Thymus (tissue), 11 donors: Measurements from ENCODE around the gene CELF4. TPM values are rescaled to one million over a fixed set of nuclear protein-coding genes. Genes with fewer than 3 reads are reported as not detected.

Source experiments
- DNase-seq, 9 donors: peaks; one replicate each; pipeline ENCODE4 v3.0.0-alpha.2; 2013; ENCODE audit warnings: low spot score in 9 of 9, low read depth in 6 of 9, missing footprints in 1 of 9
- H3K27ac ChIP-seq, 2 donors: one replicate each; pipeline ENCODE4 v1.5.1; 2013; ENCODE audit warnings: control low read depth in 1 of 2, low read depth in 1 of 2, low read length in 1 of 2, mild to moderate bottlenecking in 1 of 2, moderate library complexity in 1 of 2
- H3K27me3 ChIP-seq, 2 donors: one replicate each; pipeline ENCODE4 v1.5.1; 2013; ENCODE audit warnings: low read length in 1 of 2; ENCODE audit not compliant: control insufficient read depth in 2 of 2, insufficient read depth in 1 of 2
- H3K36me3 ChIP-seq, 2 donors: one replicate each; pipeline ENCODE4 v1.5.1; 2013; ENCODE audit warnings: low read length in 1 of 2, mild to moderate bottlenecking in 1 of 2, moderate library complexity in 1 of 2; ENCODE audit not compliant: control insufficient read depth in 2 of 2, insufficient read depth in 2 of 2
- H3K4me1 ChIP-seq, 2 donors: one replicate each; pipeline ENCODE4 v1.5.1; 2013; ENCODE audit warnings: low read length in 2 of 2; ENCODE audit not compliant: control insufficient read depth in 2 of 2, insufficient read depth in 2 of 2
- H3K4me3 ChIP-seq, 2 donors: one replicate each; pipeline ENCODE4 v1.5.1; 2013; ENCODE audit warnings: low read length in 2 of 2, control low read depth in 1 of 2, mild to moderate bottlenecking in 1 of 2
- H3K9me3 ChIP-seq, 2 donors: one replicate each; pipeline ENCODE4 v1.5.1; 2013; ENCODE audit warnings: low read length in 1 of 2, mild to moderate bottlenecking in 1 of 2; ENCODE audit not compliant: control insufficient read depth in 2 of 2, insufficient read depth in 1 of 2
- WGBS: extraction: QIAGEN DNeasy Blood & Tissue Kit; methylation state at CpG from one replicate; pipeline ENCODE4 v1.1.7; 2013; 5-methylcytosine and 5-hydroxymethylcytosine counted together
- polyA plus RNA-seq: library from polyadenylated mRNA; stranded (reverse); fragments of 200-250 nt; gene quantifications from one replicate; pipeline ENCODE4 v1.2.3, GENCODE V29; 2013
- total RNA-seq: library from RNA; stranded (reverse); fragments of 120-200 nt; gene quantifications from one replicate; pipeline ENCODE4 v1.2.4, GENCODE V29; 2013
- donor health status: healthy.

Gene CELF4
- total and polyA plus RNA-seq, 2 donors: 0.05 to 0.39 TPM

DNA sequence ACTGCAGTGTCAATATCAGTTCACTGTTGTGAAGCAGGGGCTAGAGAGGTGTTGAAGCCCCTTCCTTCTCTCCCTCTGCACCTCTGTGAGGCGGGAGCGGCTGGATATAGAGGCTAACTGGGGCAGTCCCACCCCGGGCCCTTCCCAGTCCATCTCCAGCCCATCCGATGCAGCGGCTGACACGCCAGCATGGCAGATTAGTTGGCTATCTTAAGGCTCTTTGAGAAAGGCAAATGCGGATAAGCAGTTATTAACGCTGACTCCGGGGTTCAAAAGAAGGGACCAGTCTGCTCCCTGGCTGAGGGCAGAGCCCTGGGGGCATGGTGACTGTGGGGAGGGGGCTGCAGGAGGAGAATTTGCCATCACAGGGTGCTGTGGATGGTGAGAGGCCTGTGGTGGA lies 76.6 kb downstream of the CELF4 start:
- no peaks in the 10 kb centered on the region for H3K36me3 ChIP-seq
- H3K4me3 ChIP-seq: no peak overlapping the region
- no peak overlapping the region for H3K27ac ChIP-seq
- DNase-seq: no peak
- H3K9me3 ChIP-seq: no peaks in the 10 kb centered on the region
- H3K4me1 ChIP-seq: no peaks in the 10 kb centered on the region
- WGBS: 88% methylated on average over 9 of the region's 9 CpGs
- peaks cover 36 to 79% of the 10 kb centered on the region in 2 donors for H3K27me3 ChIP-seq

DNA sequence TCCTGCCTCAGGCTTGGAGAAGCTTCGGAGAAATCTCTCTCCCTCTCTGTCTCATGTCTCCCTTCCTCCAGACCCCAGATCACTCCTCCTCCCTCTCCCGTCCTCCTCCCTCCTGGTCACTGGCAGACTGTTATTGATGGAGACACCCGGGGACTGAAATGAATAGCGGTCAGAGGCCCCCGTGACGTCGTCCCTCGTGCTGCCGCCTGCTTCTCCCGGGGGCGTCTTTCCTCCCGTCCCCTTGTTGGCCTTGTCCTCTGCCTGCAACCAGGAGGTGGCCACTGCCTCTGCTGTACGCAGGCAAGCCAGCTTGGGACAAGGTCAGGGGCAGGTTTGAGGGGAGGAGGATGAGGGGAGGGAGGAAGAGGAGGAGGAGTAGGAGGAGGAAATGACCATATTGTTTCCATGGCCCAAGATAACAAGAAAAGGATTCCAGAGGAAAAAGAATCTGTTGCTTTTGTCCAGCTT lies 78.2 kb downstream of the CELF4 start:
- Histone ChIP-seq H3K27ac (no peak overlapping the region), H3K27me3 (peaks cover 43 to 93% of the 10 kb centered on the region in 2 donors), H3K36me3 (no peaks in the 10 kb centered on the region), H3K9me3 (no peaks in the 10 kb centered on the region), H3K4me1 (no peaks in the 10 kb centered on the region), H3K4me3 (no peak overlapping the region)
- 16% methylated on average over 13 of the region's 13 CpGs for WGBS
- DNase-seq: no peak

DNA sequence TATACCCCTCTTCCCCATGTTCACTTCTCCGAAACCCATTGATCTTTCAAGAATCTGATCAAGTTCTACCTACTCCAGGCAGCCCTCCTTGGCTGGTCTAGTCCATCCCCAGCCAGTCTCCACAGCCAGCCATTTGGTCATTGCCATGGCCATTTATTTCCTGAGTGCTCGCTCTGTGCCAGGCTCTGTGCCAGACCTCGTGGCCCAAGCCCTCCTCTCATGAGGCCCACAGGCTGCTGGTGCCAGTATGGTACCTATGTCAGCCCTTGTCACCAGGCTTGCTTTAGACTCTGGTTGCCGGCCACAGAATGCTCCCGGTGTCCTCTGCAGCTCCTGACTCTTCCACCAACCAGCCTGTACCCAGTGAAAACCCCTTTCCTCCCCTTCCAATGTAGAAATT lies 78.8 kb downstream of the CELF4 start:
- WGBS: 89% methylated on average over 5 of the region's 5 CpGs
- peaks cover 47 to 95% of the 10 kb centered on the region in 2 donors for H3K27me3 ChIP-seq

GRCh38 chr18:37484983-37485834 lies 80.4 kb downstream of the CELF4 start:
- H3K4me3 ChIP-seq: peak overlapping the region in 1 of 2 donors; percentile 19
- peaks cover 44 to 94% of the 10 kb centered on the region in 2 donors for H3K27me3 ChIP-seq
- H3K36me3 ChIP-seq: no peaks in the 10 kb centered on the region
- DNase-seq: peak in 7 of 9 donors; percentile 1 to 53 (median 19)
- no peaks in the 10 kb centered on the region for H3K9me3 ChIP-seq
- H3K4me1 ChIP-seq: no peaks in the 10 kb centered on the region
- WGBS: 2% methylated on average over 98 of the region's 98 CpGs
- no peak overlapping the region for H3K27ac ChIP-seq

More for the DNA sequence above, 78.8 kb downstream of the CELF4 start:
- DNase-seq: no peak
- Histone ChIP-seq H3K4me1 (no peaks in the 10 kb centered on the region), H3K36me3 (no peaks in the 10 kb centered on the region), H3K4me3 (no peak overlapping the region), H3K9me3 (no peaks in the 10 kb centered on the region), H3K27ac (no peak overlapping the region)

GRCh38 chr18:37483984-37484819 lies 81.4 kb downstream of the CELF4 start:
- Histone ChIP-seq H3K4me1 (no peaks in the 10 kb centered on the region), H3K4me3 (no peak overlapping the region), H3K27me3 (peaks cover 44 to 87% of the 10 kb centered on the region in 2 donors), H3K9me3 (no peaks in the 10 kb centered on the region), H3K36me3 (no peaks in the 10 kb centered on the region), H3K27ac (no peak overlapping the region)
- no peak for DNase-seq
- WGBS: 20% methylated on average over 17 of the region's 17 CpGs

DNA sequence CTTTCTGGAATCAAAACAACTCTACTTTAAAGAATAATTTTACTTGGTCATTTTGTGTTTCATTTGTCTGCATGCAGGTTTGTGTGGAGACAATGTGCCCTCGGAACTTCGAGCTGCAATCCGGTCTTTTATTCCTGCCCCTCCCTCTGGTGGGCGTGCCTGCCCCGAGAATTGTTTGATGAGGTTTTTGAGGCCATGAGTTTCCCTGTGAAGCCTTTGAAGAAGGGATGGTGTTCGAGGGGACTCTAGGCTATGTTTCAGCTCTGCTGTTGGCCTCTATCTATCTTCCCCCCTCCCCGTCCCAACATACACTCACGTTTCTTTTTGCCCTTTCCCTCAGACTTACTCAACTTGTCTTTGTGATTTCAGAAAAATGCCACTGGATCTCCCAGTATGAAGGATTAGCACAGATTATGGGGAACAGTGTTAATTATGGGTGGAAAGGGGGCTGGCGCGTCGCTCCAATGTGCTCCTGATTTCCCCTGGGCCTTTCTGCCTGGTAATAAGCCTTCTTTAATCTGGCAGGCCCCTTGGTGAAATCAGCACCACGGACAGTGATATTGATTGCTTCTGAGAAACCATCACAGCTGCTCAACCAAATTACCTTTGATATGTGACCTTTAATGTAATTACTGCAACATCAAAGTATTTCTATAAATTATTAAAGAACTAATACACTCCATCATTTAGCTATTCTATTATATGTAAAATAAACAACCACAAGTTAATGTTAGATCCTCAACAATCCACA lies 82.2 kb downstream of the CELF4 start:
- no peak overlapping the region for H3K27ac ChIP-seq
- H3K9me3 ChIP-seq: no peaks in the 10 kb centered on the region
- H3K27me3 ChIP-seq: peaks cover 44 to 79% of the 10 kb centered on the region in 2 donors
- H3K4me1 ChIP-seq: no peaks in the 10 kb centered on the region
- 38% methylated on average over 12 of the region's 12 CpGs for WGBS
- peak in 5 of 9 donors; percentile 2 to 58 (median 11) for DNase-seq
- no peak overlapping the region for H3K4me3 ChIP-seq
- no peaks in the 10 kb centered on the region for H3K36me3 ChIP-seq

- H3K4me1 ChIP-seq: no peaks in the 10 kb centered on the region
- H3K4me3 ChIP-seq: no peak overlapping the region
- H3K27ac ChIP-seq: no peak overlapping the region
- peaks cover 44 to 71% of the 10 kb centered on the region in 2 donors for H3K27me3 ChIP-seq
- no peaks in the 10 kb centered on the region for H3K36me3 ChIP-seq
- no peak for DNase-seq
- WGBS: 52% methylated on average over 3 of the region's 3 CpGs
- H3K9me3 ChIP-seq: no peaks in the 10 kb centered on the region
These were observed 83.2 kb downstream of the CELF4 start for GRCh38 chr18:37482433-37482832.

DNA sequence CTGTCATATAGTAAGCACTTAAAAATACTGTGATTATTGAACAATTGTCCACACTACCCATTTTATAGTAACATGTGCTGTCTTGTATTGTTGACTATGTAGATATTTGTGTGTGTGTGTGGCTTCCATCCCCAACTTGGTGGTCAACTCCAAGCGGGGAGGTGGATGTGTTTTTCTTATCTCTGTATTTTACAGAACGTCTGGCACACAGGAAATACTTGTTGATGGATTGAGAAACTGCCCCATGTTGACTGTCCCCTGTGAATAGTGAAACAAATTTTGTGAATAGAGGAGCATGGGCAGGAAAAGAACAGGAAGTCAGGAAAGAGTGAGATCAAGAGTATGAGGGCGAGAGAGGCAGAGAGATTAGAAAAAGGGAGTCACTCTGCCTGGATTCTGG lies 83.6 kb downstream of the CELF4 start:
- Histone ChIP-seq H3K4me3 (no peak overlapping the region), H3K4me1 (no peaks in the 10 kb centered on the region), H3K27ac (no peak overlapping the region), H3K36me3 (no peaks in the 10 kb centered on the region), H3K9me3 (no peaks in the 10 kb centered on the region), H3K27me3 (peaks cover 39 to 69% of the 10 kb centered on the region in 2 donors)
- 7% methylated on average over 3 of the region's 3 CpGs for WGBS
- DNase-seq: no peak
